Motor neuron (in vitro differentiated cells): ENCODE data around the gene CREBBP. TPM values are rescaled to one million over a fixed set of nuclear protein-coding genes. Genes with fewer than 3 reads are reported as not detected.
"Not testable (repeated sequence)": the region's sequence is repeated elsewhere in the genome, so short reads cannot be mapped to it uniquely, and the experiment has no call there.

Source experiments
- ATAC-seq, 8 experiments: fragments of 200-7000 bp; cut with Tn5 transposase; replicated peaks in 6 of 8; 2 replicates each; pipeline ENCODE4 v1.8.0; 2021; ENCODE audit warnings: mild to moderate bottlenecking in 8 of 8, moderate library complexity in 8 of 8
- H3K27ac ChIP-seq, 2 donors: fragments of 250-450 bp; sonication (Bioruptor Pico); 2 replicates each; pipeline ENCODE4 v1.9.0; 2021; ENCODE audit warnings: antibody characterized with exemption in 2 of 2, mild to moderate bottlenecking in 2 of 2, moderate library complexity in 1 of 2
- H3K4me1 ChIP-seq, 2 donors: fragments of 250-450 bp; sonication (Bioruptor Pico); replicated peaks in 1 of 2; 2 replicates each; pipeline ENCODE4 v1.6.1; 2021; ENCODE audit warnings: antibody characterized with exemption in 2 of 2, mild to moderate bottlenecking in 2 of 2, moderate library complexity in 1 of 2
- H3K4me3 ChIP-seq, 5 donors: fragments of 250-450 bp; sonication (Bioruptor Pico); 2 replicates each; pipeline ENCODE4 v1.9.0; 2021; ENCODE audit warnings: antibody characterized with exemption in 5 of 5, mild to moderate bottlenecking in 5 of 5, moderate library complexity in 4 of 5
- WGBS, 10 experiments: fragments of 450-650 bp; shearing (Covaris generic); methylation state at CpG; one replicate each; pipeline ENCODE4 v1.0.0; 2022; 5-methylcytosine and 5-hydroxymethylcytosine counted together
- in situ Hi-C, 9 experiments: fragments of 400-800 bp; cut with MboI; loops; one replicate each; pipeline ENCODE4 v1.15.0; 2021; ENCODE audit warnings: low sequenced_read_pairs in 9 of 9, low pct_unique_long_range_greater_than_20kb in 2 of 9; ENCODE audit not compliant: unreplicated experiment in 9 of 9
- total RNA-seq, 8 experiments: library from RNA; unstranded; fragments of 300-600 nt; gene quantifications; 2 replicates each; pipeline versions ENCODE4 v1.2.3 to v1.2.4, GENCODE V29; 2022

The CREBBP gene
- 10 to 100 TPM; 12.1 to 92.4 (median 23.7) TPM for total RNA-seq

DNA sequence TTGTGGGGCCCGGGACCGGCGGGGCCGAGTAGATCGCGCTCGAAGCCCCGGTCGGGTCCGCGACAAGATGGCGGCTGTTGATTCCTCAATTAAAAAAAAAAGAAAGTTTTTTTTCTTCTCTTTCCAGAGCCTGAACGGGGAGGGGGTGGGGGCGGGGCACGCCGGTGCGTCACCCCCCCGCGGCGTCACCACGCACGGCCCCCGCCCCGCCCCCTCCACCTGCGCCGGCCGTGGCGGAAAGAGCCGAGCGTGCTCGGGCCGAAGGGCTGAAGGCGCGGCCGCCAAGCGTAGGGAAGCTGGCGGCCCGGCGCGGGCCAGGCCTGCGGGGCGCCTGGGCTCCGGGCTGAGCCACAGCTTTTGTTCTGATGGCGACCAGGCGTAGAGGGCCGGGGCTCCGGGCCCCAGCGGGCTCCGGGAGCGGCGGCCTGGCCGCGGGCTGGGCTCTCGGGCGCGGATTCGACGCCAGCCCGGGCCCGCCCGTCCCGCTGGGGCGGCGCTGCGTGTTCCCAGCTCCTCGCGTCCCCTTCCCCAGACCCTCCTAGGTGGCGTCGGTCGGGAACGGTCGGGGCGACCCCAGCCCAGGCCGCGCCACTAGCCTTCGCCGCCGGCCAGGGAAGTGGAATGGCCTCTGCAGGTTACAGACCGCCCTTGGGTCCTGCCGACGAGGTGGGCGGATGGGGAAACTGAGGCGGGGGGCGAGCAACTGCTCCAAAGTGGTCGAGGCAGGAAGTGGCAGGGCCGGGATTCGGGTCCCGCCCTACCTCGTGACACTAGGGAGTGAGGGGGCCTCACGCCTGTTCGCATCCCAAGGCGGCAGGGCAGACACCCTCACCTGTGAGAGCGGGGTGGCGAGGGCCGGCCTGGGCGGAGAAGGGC lies at the start of gene CREBBP:
CREBBP (minus strand) TSS at position 91 of the 876 bp plus-strand sequence. CDS start 797 bp downstream, outside the sequence.
- H3K4me1 ChIP-seq = peaks cover 17 to 21% of the 10 kb centered on the region in 2 donors
- H3K4me3 ChIP-seq = peak within 1 kb of the TSS; percentile 70 to 99 (median 85)
- peak within 1 kb of the TSS; percentile 99 for H3K27ac ChIP-seq
- in situ Hi-C loops = loop anchor here in 1 of 9 experiments (25.0 kb wide), 1 partner anchor 194 kb away; no protein-coding TSS in a partner anchor
- no CpG with 5 or more reads among the region's 96 CpGs for WGBS, 10 experiments
- peak; percentile 76 to 89 (median 80) for ATAC-seq

DNA sequence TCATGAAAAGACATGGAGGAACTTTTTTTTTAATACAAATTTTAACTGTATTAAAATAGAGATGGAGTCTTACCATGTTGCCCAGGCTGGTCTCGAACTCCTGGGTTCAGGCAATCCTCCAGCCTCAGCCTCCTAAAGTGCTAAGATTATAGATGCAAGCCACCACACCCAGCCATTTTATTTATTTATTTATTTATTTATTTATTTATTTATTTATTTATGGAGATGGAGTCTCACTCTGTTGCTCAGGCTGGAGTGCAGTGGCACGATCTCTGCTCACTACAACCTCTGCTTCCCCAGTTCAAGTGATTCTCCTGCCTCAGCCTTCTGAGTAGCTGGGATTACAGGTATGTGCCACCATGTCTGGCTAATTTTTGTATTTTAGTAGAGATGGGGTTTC lies 46.6 kb upstream of the CREBBP start:
- in situ Hi-C loops, ATAC-seq, H3K4me1 ChIP-seq, H3K4me3 ChIP-seq, H3K27ac ChIP-seq: not testable (repeated sequence)
- 90 to 100% (median 100%) methylated on average over 1 to 2 of the region's 2 CpGs; no CpG with 5 or more reads in 3 of the 10 experiments for WGBS, 10 experiments

DNA sequence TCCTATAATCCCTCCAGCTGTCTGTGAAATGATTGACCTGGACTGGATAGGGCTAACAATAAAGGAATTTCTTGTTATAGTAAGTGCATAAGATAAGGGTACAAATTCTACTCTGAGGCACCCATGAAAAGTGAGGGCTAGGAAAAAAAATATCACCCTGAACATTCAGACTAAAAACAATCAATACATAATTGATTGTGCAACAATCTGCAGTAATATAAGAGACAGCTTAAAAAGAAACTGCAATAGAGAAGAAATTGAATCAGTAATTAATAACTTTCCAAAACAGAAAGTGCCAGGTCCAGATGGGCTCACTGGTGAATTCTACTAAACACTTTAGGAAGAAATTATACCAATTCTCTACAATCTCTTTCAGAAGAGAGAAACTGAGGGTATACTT lies 44.2 kb upstream of the CREBBP start:
- in situ Hi-C loops = no loop called here

DNA sequence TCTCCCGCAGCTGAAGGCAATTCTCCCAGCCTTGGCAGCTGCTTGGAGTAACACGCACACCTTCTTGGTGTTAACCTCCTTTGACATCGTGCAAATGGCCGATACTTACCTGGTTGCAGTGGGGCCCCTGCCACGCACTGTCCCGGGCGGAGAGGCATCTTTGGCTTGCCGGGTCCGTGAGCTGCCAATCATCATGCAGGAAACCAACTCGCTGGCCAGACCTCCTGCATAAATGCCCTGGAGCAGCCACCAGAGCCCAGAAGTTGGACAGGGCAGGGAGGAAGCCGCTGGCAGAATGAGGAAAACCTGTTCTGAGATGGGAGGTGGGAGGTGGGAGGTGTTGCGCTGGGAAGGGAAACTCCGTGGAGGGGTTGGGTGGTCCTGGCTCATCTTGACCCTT lies 41.7 kb upstream of the CREBBP start:
- in situ Hi-C loops = no loop called here
- no peak overlapping the region for H3K27ac ChIP-seq
- no peaks in the 10 kb centered on the region for H3K4me1 ChIP-seq
- no peak for ATAC-seq
- H3K4me3 ChIP-seq = no peak overlapping the region
- 35 to 95% (median 67%) methylated on average over 1 to 12 of the region's 13 CpGs; no CpG with 5 or more reads in 1 of the 10 experiments for WGBS, 10 experiments

More for the DNA sequence above, 44.2 kb upstream of the CREBBP start:
- no peak for ATAC-seq
- Histone ChIP-seq H3K27ac (no peak overlapping the region), H3K4me1 (no peaks in the 10 kb centered on the region), H3K4me3 (no peak overlapping the region)

- 40 to 80% (median 67%) methylated on average over 1 to 5 of the region's 8 CpGs; no CpG with 5 or more reads in 6 of the 10 experiments for WGBS, 10 experiments
- Histone ChIP-seq H3K4me1 (no peaks in the 10 kb centered on the region), H3K4me3 (no peak overlapping the region), H3K27ac (no peak overlapping the region)
- in situ Hi-C loops = no loop called here
- no peak for ATAC-seq
Measured at GRCh38 chr16:3920206-3920605, 39.7 kb upstream of the CREBBP start.

DNA sequence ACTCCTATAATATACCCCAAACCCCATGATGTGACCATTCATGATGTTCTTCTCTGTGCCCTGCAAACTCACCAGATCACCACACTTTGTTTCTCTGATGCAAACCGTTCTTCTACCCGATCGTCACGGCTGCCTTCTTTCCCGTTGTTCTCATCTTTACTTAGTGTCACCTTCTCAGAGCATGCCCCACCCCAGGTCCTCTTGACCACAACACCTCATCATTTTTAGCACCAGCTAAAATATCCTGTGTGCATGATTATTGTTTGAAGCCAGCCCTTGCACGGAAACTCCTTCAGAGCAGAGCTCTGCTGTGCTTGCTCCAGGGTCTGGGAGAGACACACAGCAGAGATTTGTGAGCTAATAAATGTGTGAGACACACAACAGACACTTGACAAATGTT lies 38.9 kb upstream of the CREBBP start:
- 0 to 89% (median 69%) methylated on average over 1 to 6 of the region's 6 CpGs; no CpG with 5 or more reads in 3 of the 10 experiments for WGBS, 10 experiments
- ATAC-seq = no peak
- Histone ChIP-seq H3K4me1 (no peaks in the 10 kb centered on the region), H3K4me3 (no peak overlapping the region), H3K27ac (no peak overlapping the region)
- in situ Hi-C loops = no loop called here

DNA sequence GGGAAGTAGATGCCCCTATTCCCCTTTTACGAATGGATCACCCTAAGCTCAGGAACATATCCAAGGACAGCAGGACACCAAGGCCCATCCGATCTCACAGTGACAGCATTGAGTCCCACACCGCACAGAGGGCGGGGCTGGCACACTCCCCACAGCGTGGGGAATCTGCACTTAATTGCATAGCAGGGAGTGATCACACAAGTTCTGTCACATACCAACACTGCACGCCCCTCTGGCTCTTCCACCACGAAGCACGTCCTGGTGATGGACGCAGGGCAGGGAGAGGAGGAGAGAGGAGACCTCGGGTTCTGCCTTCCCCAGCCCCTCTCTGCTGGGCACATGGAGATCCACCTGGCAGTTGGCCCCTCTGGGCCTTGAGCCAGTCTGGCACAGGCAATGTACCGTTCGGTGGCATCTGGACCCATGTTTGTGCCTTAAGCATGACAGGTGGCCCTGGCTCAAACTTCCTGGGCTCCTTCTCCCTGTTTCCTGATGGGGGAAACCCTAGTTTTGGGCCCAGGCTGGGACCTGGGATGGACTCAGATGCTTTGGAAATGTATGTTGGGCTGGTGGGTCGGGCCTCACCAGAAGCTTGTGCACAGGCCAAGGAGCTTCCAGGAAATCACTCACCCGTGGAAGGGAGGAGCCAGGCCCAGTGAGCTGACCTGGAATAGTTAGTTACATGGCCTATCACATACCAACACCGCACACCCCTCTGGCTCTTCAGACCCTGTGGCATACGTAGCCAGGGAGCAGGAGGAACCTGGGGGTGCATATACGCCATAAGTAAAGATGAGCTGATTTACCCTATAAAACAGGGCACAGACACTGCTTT lies 35.1 kb upstream of the CREBBP start:
- Histone ChIP-seq H3K4me1 (no peaks in the 10 kb centered on the region), H3K4me3 (no peak overlapping the region), H3K27ac (no peak overlapping the region)
- in situ Hi-C loops = no loop called here
- 40 to 100% (median 80%) methylated on average over 1 to 9 of the region's 17 CpGs; no CpG with 5 or more reads in 3 of the 10 experiments for WGBS, 10 experiments
- ATAC-seq = peak in 2 of 8 experiments; percentile 33 to 55

GRCh38 chr16:3912897-3913296 lies 32.4 kb upstream of the CREBBP start:
- no peaks in the 10 kb centered on the region for H3K4me1 ChIP-seq
- H3K27ac ChIP-seq = no peak overlapping the region
- in situ Hi-C loops = no loop called here
- 18 to 94% (median 82%) methylated on average over 1 to 6 of the region's 6 CpGs for WGBS, 10 experiments
- no peak overlapping the region for H3K4me3 ChIP-seq
- ATAC-seq = no peak

DNA sequence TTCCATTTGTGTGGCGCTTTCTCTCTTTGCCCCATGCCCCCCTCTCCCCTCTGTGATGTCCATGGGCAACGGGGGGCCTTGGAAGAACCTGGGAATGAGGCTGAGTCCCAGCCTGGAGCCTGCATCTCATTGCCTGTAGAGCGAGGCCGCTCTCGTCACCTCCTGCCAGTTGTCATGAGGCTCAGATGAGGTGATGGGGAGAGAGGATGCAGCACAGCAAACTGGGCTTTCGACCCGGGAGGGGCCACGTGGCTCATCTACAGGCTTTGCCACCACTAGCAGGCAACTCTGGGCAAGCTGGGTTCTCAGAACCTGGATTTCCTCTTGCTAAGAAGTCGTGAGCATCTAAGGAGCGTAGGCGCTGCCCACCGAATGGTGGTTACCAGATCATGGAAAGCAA lies 31.9 kb upstream of the CREBBP start:
- 40 to 90% (median 70%) methylated on average over 1 to 4 of the region's 12 CpGs; no CpG with 5 or more reads in 6 of the 10 experiments for WGBS, 10 experiments
- no peak for ATAC-seq
- no peak overlapping the region for H3K27ac ChIP-seq
- no peak overlapping the region for H3K4me3 ChIP-seq
- H3K4me1 ChIP-seq = no peaks in the 10 kb centered on the region
- in situ Hi-C loops = no loop called here

DNA sequence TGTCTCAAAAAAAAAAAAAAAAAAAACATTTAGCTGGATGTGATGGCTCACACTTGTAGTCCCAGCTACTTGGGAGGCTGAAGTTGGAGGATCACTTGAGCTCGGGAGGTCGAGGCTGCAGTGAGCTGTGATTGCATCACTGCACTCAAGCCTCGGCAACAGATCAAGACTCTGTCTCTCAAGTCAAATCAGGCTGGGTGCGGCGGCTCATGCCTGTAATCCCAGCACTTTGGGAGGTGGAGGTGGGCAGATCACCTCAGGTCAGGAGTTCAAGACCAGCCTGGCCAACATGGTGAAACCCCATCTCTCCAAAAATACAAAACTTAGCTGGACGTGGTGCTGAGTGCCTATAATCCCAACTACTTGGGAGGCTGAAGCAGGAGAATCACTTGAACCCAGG lies 31.2 kb upstream of the CREBBP start:
- 33 to 100% (median 47%) methylated on average over 1 to 3 of the region's 6 CpGs; no CpG with 5 or more reads in 6 of the 10 experiments for WGBS, 10 experiments
- H3K4me1 ChIP-seq, in situ Hi-C loops, H3K4me3 ChIP-seq, ATAC-seq, H3K27ac ChIP-seq: not testable (repeated sequence)

- Histone ChIP-seq H3K4me3 (no peak overlapping the region), H3K27ac (no peak overlapping the region), H3K4me1 (no peaks in the 10 kb centered on the region)
- WGBS, 10 experiments = 40 to 100% (median 78%) methylated on average over 1 to 14 of the region's 18 CpGs; no CpG with 5 or more reads in 2 of the 10 experiments
- ATAC-seq = peak in 7 of 8 experiments; percentile 26 to 68 (median 43)
- in situ Hi-C loops = no loop called here
Measured at GRCh38 chr16:3909791-3910583, 29.5 kb upstream of the CREBBP start.

DNA sequence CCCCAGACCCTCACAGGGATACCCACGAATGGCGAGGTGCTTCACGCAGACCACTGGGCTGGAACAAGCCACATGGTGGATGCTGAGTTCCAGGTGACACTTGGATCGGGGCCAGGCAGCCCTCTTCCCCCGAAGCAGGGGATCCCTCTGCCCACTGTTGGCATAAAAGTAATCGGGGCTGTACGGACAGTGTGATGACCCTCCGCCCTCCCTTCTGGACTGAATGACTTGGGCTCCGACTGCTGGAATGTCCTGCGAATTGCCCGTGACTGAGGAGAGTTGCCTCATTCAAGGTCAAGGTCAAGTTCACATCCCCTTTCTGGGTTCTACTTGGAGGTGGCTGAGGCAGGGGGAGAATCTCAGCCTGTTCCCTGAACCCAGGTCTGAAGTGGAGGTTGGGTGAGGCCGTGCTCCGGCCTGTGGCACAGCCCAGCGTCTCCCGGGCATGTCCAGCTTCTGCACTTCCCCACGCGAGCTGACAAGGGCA lies 28.5 kb upstream of the CREBBP start:
- WGBS, 10 experiments = 61 to 90% (median 88%) methylated on average over 2 to 7 of the region's 17 CpGs; no CpG with 5 or more reads in 4 of the 10 experiments
- Histone ChIP-seq H3K4me3 (no peak overlapping the region), H3K4me1 (no peaks in the 10 kb centered on the region), H3K27ac (no peak overlapping the region)
- in situ Hi-C loops = no loop called here
- ATAC-seq = no peak
